OCI-LY7 (cell line): ENCODE results near the gene ZNF574. TPM values are rescaled to one million over a fixed set of nuclear protein-coding genes. Genes with fewer than 3 reads are reported as not detected.

Source experiments
- BruUV-seq: library from RNA; stranded (reverse); fragments of 400-500 nt; replicated peaks from 2 replicates; lab custom pipeline; 2021; lab: Mats Ljungman, UMichigan
- CTCF ChIA-PET: fragments of 300-600 bp; sonication (Branson Sonifier 250); formaldehyde crosslinking; loops from one replicate; lab custom pipeline; 2022; ENCODE audit warnings: antibody characterized with exemption; ENCODE audit not compliant: unreplicated experiment; lab: Charles Lee
- POLR2A ChIA-PET: fragments of 300-600 bp; sonication (Branson Sonifier 250); formaldehyde crosslinking; loops from one replicate; lab custom pipeline; 2022; ENCODE audit warnings: antibody characterized with exemption; lab: Charles Lee
- DNase-seq: peaks from one replicate; pipeline ENCODE4 v3.0.0-alpha.2; 2015; ENCODE audit warnings: low spot score
- H2AFZ ChIP-seq: fragments of 200-600 bp; sonication (generic), shearing (Covaris generic); 2 replicates; pipeline ENCODE4 v1.6.1; 2014; ENCODE audit warnings: mild to moderate bottlenecking, antibody characterized with exemption, low read length, moderate library complexity
- H3K27ac ChIP-seq: fragments of 200-600 bp; sonication (generic); 2 replicates; pipeline ENCODE4 v1.5.1; 2014; ENCODE audit warnings: mixed run types, low read depth, mild to moderate bottlenecking, moderate library complexity, low read length, inconsistent platforms; ENCODE audit not compliant: poor library complexity, severe bottlenecking
- H3K36me3 ChIP-seq: fragments of 200-600 bp; sonication (generic); 2 replicates; pipeline ENCODE4 v1.6.1; 2014; ENCODE audit warnings: mild to moderate bottlenecking, antibody characterized with exemption, low read length, moderate library complexity, mixed read lengths; ENCODE audit not compliant: insufficient read depth
- H3K4me1 ChIP-seq: fragments of 200-600 bp; sonication (generic); 2 replicates; pipeline ENCODE4 v1.5.1; 2014; ENCODE audit warnings: mild to moderate bottlenecking, low read length; ENCODE audit not compliant: insufficient read depth, poor library complexity, severe bottlenecking
- H3K4me2 ChIP-seq: fragments of 200-600 bp; sonication (generic); 2 replicates; pipeline ENCODE4 v1.6.1; 2014; ENCODE audit warnings: mild to moderate bottlenecking, low read length
- H3K4me3 ChIP-seq: fragments of 200-600 bp; sonication (generic); 2 replicates; pipeline ENCODE4 v1.5.1; 2014; ENCODE audit warnings: mild to moderate bottlenecking, low read depth, low read length; ENCODE audit not compliant: poor library complexity, severe bottlenecking
- H3K79me2 ChIP-seq: fragments of 200-600 bp; sonication (generic); 2 replicates; pipeline ENCODE4 v1.6.1; 2016; ENCODE audit warnings: low read depth, mild to moderate bottlenecking, low read length, moderate library complexity, mixed read lengths; ENCODE audit not compliant: insufficient read depth
- H3K9me2 ChIP-seq: fragments of 200-600 bp; sonication (generic); 2 replicates; pipeline ENCODE4 v1.6.1; 2016; ENCODE audit warnings: mild to moderate bottlenecking, low read length, mixed read lengths; ENCODE audit not compliant: insufficient read depth
- H3K9me3 ChIP-seq: fragments of 200-600 bp; sonication (generic); 2 replicates; pipeline ENCODE4 v1.6.1; 2014; ENCODE audit warnings: mild to moderate bottlenecking, mixed run types, low read length, mixed read lengths
- H4K20me1 ChIP-seq: fragments of 200-600 bp; sonication (generic); 2 replicates; pipeline ENCODE4 v1.6.1; 2014; ENCODE audit warnings: mild to moderate bottlenecking, antibody characterized with exemption, low read length, moderate library complexity, mixed read lengths; ENCODE audit not compliant: insufficient read depth
- CTCF ChIP-seq: fragments of 200-600 bp; sonication (generic); conservative IDR thresholded peaks from 2 replicates; pipeline ENCODE4 v1.5.1; 2014; ENCODE audit warnings: mild to moderate bottlenecking, antibody characterized with exemption, low read length, moderate library complexity, mixed read lengths
- EZH2phosphoT487 ChIP-seq: fragments of 200-600 bp; sonication (generic); IDR thresholded peaks from 2 replicates; pipeline ENCODE4 v1.6.1; 2018; ENCODE audit warnings: low read depth, borderline replicate concordance, mild to moderate bottlenecking, mixed run types, antibody characterized with exemption, low read length, moderate library complexity, mixed read lengths
- intact Hi-C: fragments of 100-400 bp; cut with micrococcal nuclease; formaldehyde crosslinking; loops from one replicate; pipeline ENCODE4 v1.10.0; 2022; ENCODE audit not compliant: unreplicated experiment
- total RNA-seq, 2 experiments: library from RNA; depleted of rRNA in 1 of 2; stranded (reverse); fragments of >200 nt in 1 of 2; shearing (Covaris generic) in 1 of 2; gene quantifications; 2 replicates each; pipeline ENCODE4 v1.2.3, GENCODE V29; 2014 to 2022

ZNF574 gene
- total RNA-seq, 2 experiments from 2014 or later = 14.5 to 29.3 TPM

GRCh38 chr19:42110658-42111057, 34.7 kb downstream of the ZNF574 start:
- no peak overlapping the region for H2AFZ ChIP-seq
- H3K36me3 ChIP-seq = peaks cover 77% of the 10 kb centered on the region
- ChIA-PET POLR2A (interaction anchor here (1.4 kb wide), 1 partner anchor 22 kb away, joined by 5 read pairs; the partner anchor contains the start of gene POU2F2), CTCF (no interaction called here)
- H3K9me2 ChIP-seq = no peaks in the 10 kb centered on the region
- no peak for DNase-seq
- H3K27ac ChIP-seq = peak overlapping the region; percentile 87
- TF ChIP-seq CTCF (no peak), EZH2phosphoT487 (no peak)
- H4K20me1 ChIP-seq = no peaks in the 10 kb centered on the region
- no peak overlapping the region for H3K4me3 ChIP-seq
- H3K4me1 ChIP-seq = peaks cover 79% of the 10 kb centered on the region
- H3K9me3 ChIP-seq = no peaks in the 10 kb centered on the region
- H3K4me2 ChIP-seq = no peak overlapping the region
- H3K79me2 ChIP-seq = peaks cover 18% of the 10 kb centered on the region; the same call in 1 of the 2 replicates
- no TSS peak for BruUV-seq
- intact Hi-C loops = no loop called here

- Histone ChIP-seq H3K27ac (peak overlapping the region; percentile 24), H3K4me1 (peaks cover 86% of the 10 kb centered on the region), H3K36me3 (peaks cover 77% of the 10 kb centered on the region), H4K20me1 (no peaks in the 10 kb centered on the region), H3K4me2 (no peak overlapping the region), H3K4me3 (no peak overlapping the region), H3K9me2 (no peaks in the 10 kb centered on the region), H3K9me3 (no peaks in the 10 kb centered on the region), H2AFZ (no peak overlapping the region), H3K79me2 (peaks cover 18% of the 10 kb centered on the region; the same call in 1 of the 2 replicates)
- CTCF ChIA-PET = no interaction called here
- DNase-seq = no peak
- no peak for TF ChIP-seq CTCF
- no peak for TF ChIP-seq EZH2phosphoT487
- BruUV-seq = no TSS peak
- intact Hi-C loops = no loop called here
- POLR2A ChIA-PET = no interaction called here
These were observed 35.4 kb downstream of the ZNF574 start for GRCh38 chr19:42111384-42111783.

GRCh38 chr19:42111811-42112210, 35.8 kb downstream of the ZNF574 start:
- no peak overlapping the region for H3K4me2 ChIP-seq
- BruUV-seq = no TSS peak
- ChIA-PET CTCF (no interaction called here), POLR2A (no interaction called here)
- peaks cover 91% of the 10 kb centered on the region for H3K4me1 ChIP-seq
- H3K9me3 ChIP-seq = no peaks in the 10 kb centered on the region
- H3K79me2 ChIP-seq = peaks cover 18% of the 10 kb centered on the region; the same call in 1 of the 2 replicates
- no peaks in the 10 kb centered on the region for H3K9me2 ChIP-seq
- intact Hi-C loops = no loop called here
- no peak for DNase-seq
- peaks cover 80% of the 10 kb centered on the region for H3K36me3 ChIP-seq
- no peak overlapping the region for H2AFZ ChIP-seq
- no peaks in the 10 kb centered on the region for H4K20me1 ChIP-seq
- peak overlapping the region; percentile 24 for H3K27ac ChIP-seq
- H3K4me3 ChIP-seq = no peak overlapping the region
- no peak for TF ChIP-seq CTCF
- TF ChIP-seq EZH2phosphoT487 = no peak
